Sciatic nerve (tissue), 2 donors: Measurements from ENCODE around the gene ALX4. TPM values are rescaled to one million over a fixed set of nuclear protein-coding genes. Genes with fewer than 3 reads are reported as not detected.

Source experiments
- ATAC-seq: fragments of 200-7000 bp; cut with Tn5 transposase; one replicate; pipeline ENCODE4 v1.9.1; 2020; ENCODE audit warnings: mild to moderate bottlenecking, moderate library complexity
- DNase-seq: peaks from one replicate; pipeline ENCODE4 v3.0.0-alpha.2; 2020; ENCODE audit warnings: low spot score
- intact Hi-C: fragments of 100-400 bp; cut with DNase I; formaldehyde crosslinking; loops from one replicate; pipeline ENCODE4 v1.14.2; 2022
- total RNA-seq: library from RNA; stranded (reverse); fragmentation: NEBNext Ultra II Directional; extraction: Animal tissue kit (Norgen Biotek cat#: 25700); gene quantifications from one replicate; pipeline ENCODE4 v1.2.1, GENCODE V29; 2021
- donor health status: DM: no; HTN: no; CAD: no.
- donor health status: DM: no; HTN: no; CAD: no.

Gene ALX4
- total RNA-seq, 1 donor from 2014 or later = 1.1 TPM

- ATAC-seq (no peak), DNase-seq (no peak)
- intact Hi-C loops = no loop called here
Measured at GRCh38 chr11:44306052-44306917, 3.7 kb downstream of the ALX4 start.

DNA sequence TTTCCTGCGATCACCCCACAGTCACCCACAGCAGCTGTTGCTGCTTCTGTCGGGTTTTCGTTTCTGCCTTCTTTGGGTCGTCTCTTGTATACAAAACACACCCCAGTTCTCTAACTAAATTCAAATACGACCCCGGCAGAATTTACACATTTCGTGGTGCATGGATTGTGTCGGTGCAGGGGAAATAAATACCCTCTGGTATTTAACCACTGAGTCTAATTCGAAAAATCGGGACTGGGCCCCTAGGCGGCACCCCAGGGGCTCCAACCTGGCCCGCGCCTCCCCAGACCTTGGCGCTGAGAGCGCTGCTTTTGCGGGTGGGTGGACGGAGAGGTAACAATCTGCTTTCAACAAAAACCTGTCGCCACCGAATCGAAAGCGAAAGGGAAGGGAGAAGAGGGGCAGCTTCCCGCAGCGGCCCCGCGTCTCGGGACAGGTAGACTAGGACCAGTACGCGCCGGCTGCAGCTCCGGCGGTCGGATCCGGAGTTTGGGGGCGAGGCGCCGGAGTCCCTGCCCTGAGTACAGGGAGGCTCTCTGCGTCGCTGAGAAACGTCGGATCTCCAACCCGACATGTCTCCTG is 4.4 kb downstream of the ALX4 start:
- ATAC-seq (no peak), DNase-seq (no peak)
- intact Hi-C loops = no loop called here

DNA sequence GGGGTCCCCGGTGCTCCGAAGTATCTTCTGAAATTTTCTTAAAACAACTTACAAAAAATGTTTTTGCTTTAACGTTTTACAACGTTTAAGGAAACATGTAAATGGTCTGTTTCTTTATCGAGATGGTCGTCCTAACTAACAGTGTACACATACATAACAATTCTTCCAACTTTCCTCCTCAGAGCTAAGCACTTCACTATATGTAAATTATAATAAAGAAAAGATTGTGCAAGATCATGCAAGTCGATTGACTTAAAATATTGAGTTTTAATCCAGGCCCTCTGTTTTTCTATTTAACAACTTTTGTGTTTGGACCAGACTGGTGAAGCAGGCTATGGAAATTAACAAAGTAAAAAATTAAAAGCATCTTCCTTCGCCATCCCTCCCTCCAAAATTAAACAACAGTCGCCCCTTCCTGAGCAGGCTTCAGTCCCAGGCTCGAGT is 4.9 kb downstream of the ALX4 start:
- intact Hi-C loops = no loop called here
- DNase-seq (no peak), ATAC-seq (no peak)

GRCh38 chr11:44304091-44305025 is 5.6 kb downstream of the ALX4 start:
- DNase-seq (no peak), ATAC-seq (no peak)
- intact Hi-C loops = no loop called here

DNA sequence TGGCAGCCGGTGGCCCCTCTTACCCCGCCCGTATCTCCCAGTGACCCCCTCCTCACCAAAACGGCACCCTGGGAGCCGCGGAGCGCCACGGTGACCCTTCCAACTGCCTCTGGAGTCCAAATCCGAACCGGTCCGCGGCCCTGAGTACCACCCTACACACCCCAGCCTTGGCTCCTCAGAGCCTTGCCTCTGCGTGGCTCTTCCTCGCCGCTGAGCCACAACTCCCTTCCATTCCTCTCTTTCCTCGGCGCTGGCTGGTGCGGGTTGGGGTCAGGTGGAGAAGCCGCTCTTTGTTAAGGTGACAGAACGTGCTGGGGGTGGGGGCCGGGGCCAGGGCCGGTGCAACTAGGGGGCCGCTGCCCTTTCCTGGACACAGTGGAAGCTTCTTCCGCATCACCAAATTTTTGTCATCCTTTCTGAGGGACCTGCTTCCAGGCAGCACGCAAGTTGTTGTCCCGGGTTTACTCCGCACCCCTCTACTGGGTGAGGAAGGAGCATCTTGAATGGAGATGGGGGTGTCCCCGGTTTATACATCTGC is 6.5 kb downstream of the ALX4 start:
- no peak for DNase-seq
- no peak for ATAC-seq
- intact Hi-C loops = no loop called here

GRCh38 chr11:44301564-44302271 is 8.2 kb downstream of the ALX4 start:
- ATAC-seq (peak; percentile 33), DNase-seq (no peak)
- intact Hi-C loops = no loop called here

GRCh38 chr11:44300844-44301563 is 8.9 kb downstream of the ALX4 start:
- intact Hi-C loops = no loop called here
- DNase-seq (no peak), ATAC-seq (peak; percentile 82)

DNA sequence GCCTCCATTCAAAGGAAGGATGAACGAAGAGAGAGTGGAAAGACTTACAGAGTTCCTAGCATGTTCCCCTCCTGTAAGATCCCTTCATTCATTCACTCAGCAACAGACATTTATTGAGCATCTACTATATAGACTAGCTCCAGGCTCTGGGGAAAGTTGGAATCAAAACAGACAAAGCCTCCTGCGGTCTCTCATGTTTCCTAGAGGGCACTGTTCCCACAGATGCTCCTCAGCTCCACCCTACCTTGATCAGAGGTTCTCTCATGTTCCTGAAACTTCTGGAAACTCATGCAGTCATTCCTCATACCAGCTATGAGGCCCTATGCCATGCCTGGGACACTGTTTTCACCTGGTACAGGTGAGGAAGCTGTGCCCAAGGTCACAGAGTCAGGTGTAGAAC is 11.1 kb downstream of the ALX4 start:
- ATAC-seq (no peak), DNase-seq (no peak)
- intact Hi-C loops = no loop called here

DNA sequence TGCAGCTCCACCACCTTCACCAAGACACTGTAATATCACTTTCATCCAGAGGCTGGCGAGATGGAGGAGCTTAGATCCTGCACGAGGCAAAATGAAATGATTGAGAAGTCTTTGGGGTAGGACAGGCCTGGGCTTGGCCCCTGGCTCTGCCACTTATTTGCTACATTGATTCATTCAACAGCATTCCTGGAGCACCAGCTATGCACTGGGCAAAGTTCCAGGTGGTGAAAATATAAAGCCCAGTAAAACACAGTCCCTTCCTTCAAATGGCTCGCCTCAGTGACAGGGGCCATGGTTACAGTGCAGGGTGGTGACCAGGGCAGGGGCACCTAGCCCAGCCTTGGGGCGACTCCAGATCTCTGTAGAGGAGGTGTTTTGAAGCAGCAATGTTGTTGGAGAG is 19.7 kb downstream of the ALX4 start:
- no peak for ATAC-seq

DNA sequence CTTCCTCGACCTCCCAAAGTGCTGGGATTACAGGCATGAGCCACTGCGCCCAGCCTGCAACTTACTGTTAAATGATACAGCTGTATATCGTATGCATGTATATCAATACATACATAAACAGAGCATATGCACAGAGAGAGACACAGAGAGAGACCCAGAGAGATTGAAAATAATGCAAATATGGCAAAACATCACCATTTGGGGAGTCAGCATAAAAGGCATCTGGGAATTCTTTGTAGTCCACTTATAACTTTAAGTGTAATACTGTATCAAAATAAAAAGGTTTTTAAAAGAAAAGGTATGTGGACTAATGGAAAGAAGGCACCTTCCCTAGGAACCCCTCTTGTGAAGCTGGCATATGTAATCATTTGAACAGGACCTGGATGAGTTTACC is 21.8 kb downstream of the ALX4 start:
- ATAC-seq = no peak
- no peak for DNase-seq
- intact Hi-C loops = loop anchor here (5.0 kb wide), 1 partner anchor 249 kb away; no protein-coding TSS in a partner anchor

More for the DNA sequence above, 19.7 kb downstream of the ALX4 start:
- DNase-seq = no peak
- intact Hi-C loops = no loop called here

DNA sequence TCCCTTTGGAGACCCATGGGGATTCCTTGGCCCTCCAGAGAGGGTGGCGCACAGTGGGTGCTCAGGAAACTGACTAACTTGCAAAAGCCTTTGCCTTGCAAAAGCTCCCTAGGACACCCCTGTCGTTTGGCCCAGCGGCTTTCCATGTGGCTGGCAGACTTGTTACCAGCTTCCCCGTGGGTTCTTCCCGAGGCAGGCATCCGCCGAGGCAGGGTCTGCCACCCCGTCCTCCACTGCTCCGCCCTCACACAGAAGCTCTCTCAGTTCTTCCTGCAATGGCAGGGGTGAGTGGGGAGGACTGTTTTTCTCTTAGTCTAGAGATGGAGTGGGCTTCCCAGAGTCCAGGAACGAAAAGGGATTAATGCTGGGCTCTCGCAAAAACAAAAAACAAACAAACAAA is 23.0 kb downstream of the ALX4 start:
- no peak for DNase-seq
- no peak for ATAC-seq
- intact Hi-C loops = loop anchor here (5.0 kb wide), 1 partner anchor 250 kb away; no protein-coding TSS in a partner anchor

DNA sequence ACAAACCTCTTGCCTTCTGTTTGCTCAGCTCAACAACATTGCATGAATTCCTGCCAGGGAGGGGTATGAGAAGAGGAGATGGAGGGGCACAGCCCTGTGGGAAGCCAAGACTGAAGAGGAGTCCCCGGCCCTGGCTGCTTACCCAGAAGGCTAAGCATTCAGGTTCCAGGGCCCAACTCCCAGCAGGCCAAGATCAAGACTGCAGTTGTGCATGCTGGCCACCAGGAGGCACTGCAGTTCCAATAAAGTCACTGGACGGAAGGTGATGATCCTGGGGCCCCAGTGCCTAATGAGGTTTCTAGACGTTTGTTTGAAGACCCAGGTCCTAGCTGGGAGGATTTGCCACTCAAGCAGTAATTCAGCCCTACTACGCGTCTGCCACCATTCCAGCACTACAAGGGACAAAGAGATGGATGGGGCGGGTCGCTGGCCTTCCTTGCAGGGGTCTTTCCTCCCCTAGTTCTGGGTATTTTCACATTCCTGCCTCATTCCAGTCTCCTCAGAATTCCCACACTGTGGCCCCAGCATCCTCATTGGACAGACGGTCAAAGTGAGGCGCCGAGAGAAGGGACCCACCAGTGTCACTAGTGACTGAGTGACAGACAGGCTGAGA is 23.6 kb downstream of the ALX4 start:
- intact Hi-C loops = loop anchor here (5.0 kb wide), 1 partner anchor 251 kb away; no protein-coding TSS in a partner anchor
- ATAC-seq = peak; percentile 72
- no peak for DNase-seq

GRCh38 chr11:44285756-44286155 is 24.2 kb downstream of the ALX4 start:
- intact Hi-C loops = loop anchor here (5.0 kb wide), 1 partner anchor 252 kb away; no protein-coding TSS in a partner anchor
- DNase-seq = no peak
- ATAC-seq = peak; percentile 36

GRCh38 chr11:44282620-44283019 is 27.3 kb downstream of the ALX4 start:
- ATAC-seq = no peak
- intact Hi-C loops = no loop called here

GRCh38 chr11:44281151-44281550 is 28.8 kb downstream of the ALX4 start:
- no peak for ATAC-seq
- DNase-seq = no peak
- intact Hi-C loops = no loop called here

More at GRCh38 chr11:44282620-44283019, 27.3 kb downstream of the ALX4 start:
- DNase-seq = no peak

DNA sequence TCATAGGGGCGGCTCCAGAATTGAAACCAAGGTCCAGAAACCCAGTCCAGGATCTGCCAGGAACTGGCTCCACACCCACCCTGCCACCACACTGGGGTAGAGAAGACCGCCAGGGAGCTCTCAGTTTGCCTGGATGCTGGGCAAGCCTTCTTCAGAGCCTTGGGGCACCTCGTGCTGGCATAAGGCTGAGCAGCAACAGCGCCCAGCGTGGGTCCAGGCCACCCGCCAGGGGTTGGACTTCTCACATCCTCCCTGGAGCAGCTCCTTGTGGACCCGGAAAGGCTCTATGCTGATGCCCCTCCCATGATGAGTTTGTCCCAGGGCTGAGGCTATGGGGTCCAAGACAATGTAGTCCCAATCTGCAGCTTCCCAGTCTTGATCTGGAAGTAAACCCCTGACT is 29.7 kb downstream of the ALX4 start:
- no peak for ATAC-seq
- no peak for DNase-seq
- intact Hi-C loops = no loop called here

GRCh38 chr11:44279483-44279882 is 30.5 kb downstream of the ALX4 start:
- ATAC-seq (no peak), DNase-seq (no peak)
- intact Hi-C loops = no loop called here
